Measurements from ENCODE around the gene PLXDC2. TPM values are rescaled to one million over a fixed set of nuclear protein-coding genes. Genes with fewer than 3 reads are reported as not detected.

PLXDC2 gene
- total RNA-seq, 1 donor from 2014 or later: 0.16 TPM

GRCh38 chr10:20146004-20146403 is 329.8 kb downstream of the PLXDC2 start:
- DNase-seq (no peak), ATAC-seq (ENCODE audit: low read depth) (no peak)
- intact Hi-C loops (cut with micrococcal nuclease): no loop called here
- ChIA-PET POLR2A (no interaction called here), CTCF (no interaction called here)
- Mint-ChIP-seq H3K27ac (no peak overlapping the region), H3K4me1 (no peaks in the 10 kb centered on the region), H3K9me3 (peaks cover 2% of the 10 kb centered on the region), H3K27me3 (no peaks in the 10 kb centered on the region), H3K36me3 (ENCODE audit: low read depth) (no peaks in the 10 kb centered on the region), H3K4me3 (no peak overlapping the region)
- TF ChIP-seq, protein P1, sequence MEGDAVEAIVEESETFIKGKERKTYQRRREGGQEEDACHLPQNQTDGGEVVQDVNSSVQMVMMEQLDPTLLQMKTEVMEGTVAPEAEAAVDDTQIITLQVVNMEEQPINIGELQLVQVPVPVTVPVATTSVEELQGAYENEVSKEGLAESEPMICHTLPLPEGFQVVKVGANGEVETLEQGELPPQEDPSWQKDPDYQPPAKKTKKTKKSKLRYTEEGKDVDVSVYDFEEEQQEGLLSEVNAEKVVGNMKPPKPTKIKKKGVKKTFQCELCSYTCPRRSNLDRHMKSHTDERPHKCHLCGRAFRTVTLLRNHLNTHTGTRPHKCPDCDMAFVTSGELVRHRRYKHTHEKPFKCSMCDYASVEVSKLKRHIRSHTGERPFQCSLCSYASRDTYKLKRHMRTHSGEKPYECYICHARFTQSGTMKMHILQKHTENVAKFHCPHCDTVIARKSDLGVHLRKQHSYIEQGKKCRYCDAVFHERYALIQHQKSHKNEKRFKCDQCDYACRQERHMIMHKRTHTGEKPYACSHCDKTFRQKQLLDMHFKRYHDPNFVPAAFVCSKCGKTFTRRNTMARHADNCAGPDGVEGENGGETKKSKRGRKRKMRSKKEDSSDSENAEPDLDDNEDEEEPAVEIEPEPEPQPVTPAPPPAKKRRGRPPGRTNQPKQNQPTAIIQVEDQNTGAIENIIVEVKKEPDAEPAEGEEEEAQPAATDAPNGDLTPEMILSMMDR (IDR thresholded peaks at IDR 0.05): no peak

DNA sequence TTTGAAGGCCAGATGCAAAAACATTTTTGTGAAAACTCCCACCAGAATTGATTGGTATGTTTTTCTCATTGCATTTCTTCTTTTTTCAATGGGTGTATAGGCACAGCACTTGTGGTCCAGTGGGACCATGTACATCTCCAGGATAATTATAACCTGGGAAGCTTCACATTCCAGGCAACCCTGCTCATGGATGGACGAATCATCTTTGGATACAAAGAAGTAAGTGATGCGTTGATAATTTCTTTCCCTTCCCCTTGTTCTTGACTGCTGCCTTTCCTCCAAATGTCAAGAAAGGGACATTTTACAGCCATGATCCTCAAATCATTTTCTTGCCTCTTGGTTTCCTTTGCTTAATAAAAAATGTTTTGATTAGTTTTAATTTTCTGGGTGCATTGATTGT is 331.5 kb downstream of the PLXDC2 start:
- POLR2A ChIA-PET: no interaction called here
- Mint-ChIP-seq H3K4me1 (no peaks in the 10 kb centered on the region), H3K36me3 (ENCODE audit: low read depth) (no peaks in the 10 kb centered on the region), H3K27me3 (no peaks in the 10 kb centered on the region), H3K4me3 (no peak overlapping the region), H3K27ac (no peak overlapping the region), H3K9me3 (peaks cover 2% of the 10 kb centered on the region)
- ATAC-seq (ENCODE audit: low read depth) (no peak), DNase-seq (no peak)
- CTCF ChIA-PET: no interaction called here
- TF ChIP-seq, protein P1 (IDR thresholded peaks at IDR 0.05): no peak
- intact Hi-C loops (cut with micrococcal nuclease): no loop called here

DNA sequence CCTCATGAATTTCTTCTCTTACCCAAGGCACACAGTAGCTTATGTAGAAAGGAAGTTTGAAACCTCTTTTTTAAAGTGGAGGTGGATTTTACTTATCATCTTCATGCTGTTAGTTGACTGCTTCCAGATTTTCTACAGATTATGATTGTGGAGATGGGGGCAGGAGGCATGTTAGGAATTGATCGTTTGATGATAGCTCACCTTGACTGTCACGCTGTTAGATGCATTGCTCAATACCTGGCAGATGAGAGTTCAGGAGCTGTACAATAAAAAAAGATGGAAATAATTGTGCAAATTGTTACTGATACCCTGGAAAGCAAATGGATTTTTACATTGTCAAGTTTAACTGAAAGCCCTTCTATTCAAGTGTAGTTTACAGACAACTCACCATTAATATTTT is 340.3 kb downstream of the PLXDC2 start:
- no peaks in the 10 kb centered on the region for H3K27me3 Mint-ChIP-seq
- no peaks in the 10 kb centered on the region for H3K36me3 Mint-ChIP-seq (ENCODE audit: low read depth)
- TF ChIP-seq, protein P1 (IDR thresholded peaks at IDR 0.05): no peak
- ChIA-PET POLR2A (no interaction called here), CTCF (no interaction called here)
- H3K4me3 Mint-ChIP-seq: no peak overlapping the region
- intact Hi-C loops (cut with micrococcal nuclease): no loop called here
- DNase-seq (no peak), ATAC-seq (ENCODE audit: low read depth) (no peak)
- H3K27ac Mint-ChIP-seq: no peak overlapping the region
- H3K4me1 Mint-ChIP-seq: no peaks in the 10 kb centered on the region
- H3K9me3 Mint-ChIP-seq: peaks cover 5% of the 10 kb centered on the region

- H3K4me1 Mint-ChIP-seq: no peaks in the 10 kb centered on the region
- TF ChIP-seq, protein P1 (IDR thresholded peaks at IDR 0.05): no peak
- no peaks in the 10 kb centered on the region for H3K27me3 Mint-ChIP-seq
- no peak for ATAC-seq (ENCODE audit: low read depth)
- H3K4me3 Mint-ChIP-seq: no peak overlapping the region
- H3K27ac Mint-ChIP-seq: no peak overlapping the region
- no peaks in the 10 kb centered on the region for H3K36me3 Mint-ChIP-seq (ENCODE audit: low read depth)
- H3K9me3 Mint-ChIP-seq: peaks cover 5% of the 10 kb centered on the region
- POLR2A ChIA-PET: no interaction called here
- intact Hi-C loops (cut with micrococcal nuclease): no loop called here
- CTCF ChIA-PET: no interaction called here
- no peak for DNase-seq
These were observed 341.1 kb downstream of the PLXDC2 start for GRCh38 chr10:20157314-20157713.

- TF ChIP-seq, protein P1 (IDR thresholded peaks at IDR 0.05): no peak
- Mint-ChIP-seq H3K9me3 (peaks cover 5% of the 10 kb centered on the region), H3K4me3 (no peak overlapping the region), H3K27me3 (no peaks in the 10 kb centered on the region), H3K4me1 (no peaks in the 10 kb centered on the region), H3K27ac (no peak overlapping the region), H3K36me3 (ENCODE audit: low read depth) (no peaks in the 10 kb centered on the region)
- POLR2A ChIA-PET: no interaction called here
- CTCF ChIA-PET: no interaction called here
- no peak for DNase-seq
- no peak for ATAC-seq (ENCODE audit: low read depth)
- intact Hi-C loops (cut with micrococcal nuclease): no loop called here
These were observed 341.9 kb downstream of the PLXDC2 start for GRCh38 chr10:20158086-20158485.

All from activated B cell treated with CpG ODN at 0.5 μM for 24 hours (primary cell).